Measurements from ENCODE around the gene SHQ1.
"Not testable (repeated sequence)": the region's sequence is repeated elsewhere in the genome, so short reads cannot be mapped to it uniquely, and the experiment has no call there.

The SHQ1 gene

DNA sequence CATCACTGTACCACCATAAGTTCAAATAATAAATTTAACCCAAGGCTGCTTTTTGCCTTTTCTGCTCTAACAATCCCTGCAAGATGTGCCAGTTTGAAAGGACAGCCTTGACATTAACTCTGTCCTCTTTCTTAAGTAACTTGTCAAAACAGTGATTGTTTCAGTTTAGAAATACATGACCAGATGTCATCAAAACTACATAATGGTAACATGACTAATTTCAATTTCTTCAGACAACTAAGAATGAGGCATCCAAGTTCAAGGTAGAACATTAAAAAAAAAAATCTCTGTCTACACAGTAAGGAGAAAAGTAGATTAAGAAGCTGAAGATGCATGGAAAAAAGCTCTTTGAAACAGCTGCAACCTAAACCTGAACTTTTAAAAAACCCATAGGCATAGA lies 47.4 kb downstream of the SHQ1 start:
- no peak overlapping the region for H3K4me3 ChIP-seq (ENCODE audit: low read depth, low read length)
- TF ChIP-seq, protein P1, sequence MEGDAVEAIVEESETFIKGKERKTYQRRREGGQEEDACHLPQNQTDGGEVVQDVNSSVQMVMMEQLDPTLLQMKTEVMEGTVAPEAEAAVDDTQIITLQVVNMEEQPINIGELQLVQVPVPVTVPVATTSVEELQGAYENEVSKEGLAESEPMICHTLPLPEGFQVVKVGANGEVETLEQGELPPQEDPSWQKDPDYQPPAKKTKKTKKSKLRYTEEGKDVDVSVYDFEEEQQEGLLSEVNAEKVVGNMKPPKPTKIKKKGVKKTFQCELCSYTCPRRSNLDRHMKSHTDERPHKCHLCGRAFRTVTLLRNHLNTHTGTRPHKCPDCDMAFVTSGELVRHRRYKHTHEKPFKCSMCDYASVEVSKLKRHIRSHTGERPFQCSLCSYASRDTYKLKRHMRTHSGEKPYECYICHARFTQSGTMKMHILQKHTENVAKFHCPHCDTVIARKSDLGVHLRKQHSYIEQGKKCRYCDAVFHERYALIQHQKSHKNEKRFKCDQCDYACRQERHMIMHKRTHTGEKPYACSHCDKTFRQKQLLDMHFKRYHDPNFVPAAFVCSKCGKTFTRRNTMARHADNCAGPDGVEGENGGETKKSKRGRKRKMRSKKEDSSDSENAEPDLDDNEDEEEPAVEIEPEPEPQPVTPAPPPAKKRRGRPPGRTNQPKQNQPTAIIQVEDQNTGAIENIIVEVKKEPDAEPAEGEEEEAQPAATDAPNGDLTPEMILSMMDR (conservative IDR thresholded peaks at IDR 0.05; ENCODE audit: low read depth, low read length): no peak
- no peak for DNase-seq (ENCODE audit: low read depth)

DNA sequence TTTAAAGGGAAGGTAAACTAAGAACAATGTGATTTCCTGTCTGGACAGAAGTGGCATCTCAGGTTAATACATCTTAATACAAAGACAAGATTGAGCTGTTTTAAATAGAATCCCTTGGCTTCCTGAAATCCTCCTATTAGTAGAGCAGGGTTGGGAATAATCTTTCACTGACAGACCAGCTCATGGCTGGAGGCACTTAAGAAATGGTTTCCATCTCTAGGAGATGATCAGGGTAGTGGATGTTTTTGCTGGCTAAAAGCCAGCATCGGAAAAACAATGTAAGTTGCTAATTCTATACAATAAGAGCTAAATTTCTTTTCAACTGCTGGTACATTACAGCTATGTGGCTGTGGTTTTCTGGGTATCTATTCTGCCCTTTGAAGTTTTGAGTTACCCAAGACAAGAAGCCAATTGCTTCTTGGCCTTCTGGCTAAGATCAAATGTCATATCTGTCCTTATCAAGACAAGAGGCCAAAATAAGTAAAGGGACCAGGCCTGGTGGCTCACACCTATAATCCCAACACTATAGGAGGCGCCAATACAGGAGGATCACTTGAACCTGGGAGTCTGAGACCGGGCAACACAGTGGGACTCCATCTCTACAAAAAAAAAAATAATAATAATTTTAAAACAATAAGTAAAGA lies 49.6 kb downstream of the SHQ1 start:
- TF ChIP-seq, protein P1 (conservative IDR thresholded peaks at IDR 0.05; ENCODE audit: low read depth, low read length): no peak
- no peak overlapping the region for H3K4me3 ChIP-seq (ENCODE audit: low read depth, low read length)
- peak; percentile 23 for DNase-seq (ENCODE audit: low read depth)

DNA sequence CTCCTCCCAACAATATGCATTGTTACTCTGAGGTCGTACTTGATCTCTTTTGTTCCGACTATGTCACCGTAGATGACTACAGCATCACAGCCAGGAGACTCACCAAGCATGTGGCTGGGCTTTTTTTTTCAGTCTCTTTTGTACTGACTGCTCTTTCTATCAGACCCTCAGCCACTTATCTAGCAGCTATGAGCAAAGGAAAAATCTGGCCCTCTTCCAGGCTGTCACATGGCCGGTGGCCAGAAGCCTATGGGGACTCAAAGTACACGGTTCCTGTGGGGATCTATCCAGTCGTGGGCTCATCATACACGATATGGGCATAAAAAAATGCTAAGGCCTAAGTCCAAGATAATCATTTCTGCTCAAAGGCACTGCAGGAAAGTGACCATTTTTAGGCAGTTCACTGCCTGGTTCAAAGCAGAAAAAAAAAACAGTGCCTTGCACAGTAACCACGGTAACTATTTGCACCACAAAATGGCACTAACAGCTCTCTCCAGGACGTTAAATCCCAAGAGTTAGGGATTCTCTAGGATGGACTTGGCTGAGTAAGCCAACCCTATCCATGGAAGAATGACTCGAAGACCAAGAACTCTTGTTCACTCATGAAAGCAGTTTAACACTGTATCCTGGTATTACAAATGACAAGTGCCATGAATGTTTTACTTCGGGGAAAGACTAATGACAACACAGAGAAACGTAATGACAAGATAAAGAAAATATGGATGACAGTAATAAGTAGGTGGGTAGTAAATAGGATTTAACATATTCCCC lies 50.3 kb downstream of the SHQ1 start:
- H3K4me3 ChIP-seq (ENCODE audit: low read depth, low read length): no peak overlapping the region
- DNase-seq (ENCODE audit: low read depth): peak; percentile 33
- TF ChIP-seq, protein P1 (conservative IDR thresholded peaks at IDR 0.05; ENCODE audit: low read depth, low read length): no peak

DNA sequence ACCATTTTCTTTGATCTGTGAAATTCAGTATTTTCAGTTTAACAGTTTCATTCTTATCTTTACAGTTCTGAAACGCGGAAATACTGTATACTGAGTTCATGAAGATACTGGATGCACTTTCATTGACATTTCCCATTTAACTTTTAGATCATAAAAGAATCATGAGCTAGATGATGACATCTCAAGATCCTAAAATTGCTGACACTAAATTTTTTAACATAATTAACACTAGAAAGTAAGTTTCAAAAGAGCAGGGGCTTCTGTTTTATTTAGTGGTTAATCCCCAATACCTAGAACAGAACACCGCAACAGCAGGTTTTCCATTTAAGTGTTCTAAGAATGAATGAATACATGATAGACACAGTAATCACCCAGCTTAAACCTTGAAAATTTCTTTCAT lies 54.2 kb downstream of the SHQ1 start:
- H3K4me3 ChIP-seq (ENCODE audit: low read depth, low read length): no peak overlapping the region
- TF ChIP-seq, protein P1 (conservative IDR thresholded peaks at IDR 0.05; ENCODE audit: low read depth, low read length): no peak
- no peak for DNase-seq (ENCODE audit: low read depth)

DNA sequence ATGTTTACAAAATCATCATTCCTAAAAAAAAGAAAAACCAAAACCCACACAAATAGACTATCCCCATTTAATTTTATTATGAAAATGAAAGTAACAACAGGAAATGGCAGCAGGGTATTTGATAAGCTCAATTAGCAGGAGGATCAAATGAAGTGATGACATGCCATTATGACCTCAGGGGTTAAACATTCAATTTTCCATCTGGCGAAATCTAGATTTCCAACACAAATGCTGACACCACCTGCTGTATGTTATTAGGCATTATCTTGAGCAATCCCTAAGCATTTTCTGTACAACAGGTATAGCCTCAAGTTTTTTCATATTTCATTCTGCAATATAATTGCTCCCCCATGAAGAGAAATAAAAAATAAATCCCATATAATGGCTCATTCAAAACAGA lies 57.1 kb downstream of the SHQ1 start:
- TF ChIP-seq, protein P1 (conservative IDR thresholded peaks at IDR 0.05; ENCODE audit: low read depth, low read length): no peak
- H3K4me3 ChIP-seq (ENCODE audit: low read depth, low read length): no peak overlapping the region
- DNase-seq (ENCODE audit: low read depth): peak; percentile 39

DNA sequence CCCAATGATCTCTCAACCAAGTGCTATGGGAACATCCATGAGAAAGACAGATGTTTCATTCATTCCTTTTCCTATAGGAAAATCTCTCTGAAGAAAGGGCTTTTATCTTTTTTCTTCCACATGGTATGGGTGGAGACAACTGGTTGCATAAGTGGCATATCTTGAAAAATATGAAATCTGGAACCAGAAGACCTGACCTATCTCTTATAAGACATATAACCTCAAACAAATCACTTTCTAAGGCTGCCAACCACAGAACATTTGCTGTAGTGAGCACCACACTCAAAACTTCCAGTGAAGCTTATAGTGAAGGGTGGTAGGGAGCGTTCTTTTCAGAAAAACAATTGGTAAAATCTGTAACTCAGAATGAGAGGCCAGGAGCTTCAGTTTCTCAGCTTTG lies 58.5 kb downstream of the SHQ1 start:
- no peak for DNase-seq (ENCODE audit: low read depth)
- H3K4me3 ChIP-seq (ENCODE audit: low read depth, low read length): no peak overlapping the region
- TF ChIP-seq, protein P1 (conservative IDR thresholded peaks at IDR 0.05; ENCODE audit: low read depth, low read length): no peak

DNA sequence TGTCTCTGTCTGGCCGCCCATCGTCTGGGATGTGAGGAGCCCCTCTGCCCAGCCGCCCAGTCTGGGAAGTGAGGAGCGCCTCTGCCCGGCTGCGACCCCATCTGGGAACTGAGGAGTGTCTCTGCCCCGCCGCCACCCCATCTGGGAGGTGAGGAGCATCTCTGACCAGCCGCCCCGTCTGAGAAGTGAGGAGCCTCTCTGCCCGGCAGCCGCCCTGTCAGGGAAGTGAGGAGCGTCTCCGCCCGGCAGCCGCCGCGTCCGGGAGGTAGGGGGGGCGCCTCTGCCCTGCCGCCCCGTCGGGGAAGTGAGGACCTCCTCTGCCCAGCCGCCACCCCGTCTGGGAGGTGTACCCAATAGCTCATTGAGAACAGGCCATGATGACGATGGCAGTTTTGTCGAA lies 60.0 kb downstream of the SHQ1 start:
- DNase-seq (ENCODE audit: low read depth); H3K4me3 ChIP-seq (ENCODE audit: low read depth, low read length): not testable (repeated sequence)

Measured in choroid plexus epithelial cell (primary cell).